G401 (cell line): ENCODE results near the gene ITFG2. TPM values are rescaled to one million over a fixed set of nuclear protein-coding genes. Genes with fewer than 3 reads are reported as not detected.
"Not testable (repeated sequence)": the region's sequence is repeated elsewhere in the genome, so short reads cannot be mapped to it uniquely, and the experiment has no call there.

Source experiments
- DNase-seq: peaks from one replicate; pipeline ENCODE4 v3.0.0-alpha.2; 2015; ENCODE audit warnings: low spot score
- in situ Hi-C: cut with HindIII; loops from 2 replicates; pipeline ENCODE4 v1.10.0; 2016; ENCODE audit warnings: low sequenced_read_pairs, mixed read lengths
- total RNA-seq: library from RNA; depleted of rRNA; stranded (reverse); fragments of >200 nt; shearing (Covaris generic); gene quantifications from 2 replicates; pipeline ENCODE4 v1.2.3, GENCODE V29; 2014; rRNA removed

Gene ITFG2
- 6.4 and 27.3 TPM in 2 replicates for total RNA-seq

GRCh38 chr12:2812290-2813213, at the start of gene ITFG2:
Gene ITFG2 (plus strand): TSS chr12:2812668. CDS start chr12:2812761, 93 bp downstream.
- peak; percentile 100 for DNase-seq

GRCh38 chr12:2764398-2764797, 48.1 kb upstream of the ITFG2 start:
- in situ Hi-C loops, result no loop called here
- DNase-seq, result no peak

More at GRCh38 chr12:2812290-2813213, at the start of gene ITFG2:
- in situ Hi-C loops, result no loop called here

- DNase-seq, result no peak
- in situ Hi-C loops, result no loop called here
Measured at GRCh38 chr12:2765052-2765451, 47.4 kb upstream of the ITFG2 start.

GRCh38 chr12:2765608-2766007, 46.9 kb upstream of the ITFG2 start:
- in situ Hi-C loops, result no loop called here
- DNase-seq, result no peak

- in situ Hi-C loops, result no loop called here
- no peak for DNase-seq
Measured at GRCh38 chr12:2768224-2768961, 44.1 kb upstream of the ITFG2 start.

GRCh38 chr12:2769866-2770533, 42.5 kb upstream of the ITFG2 start:
- in situ Hi-C loops, result no loop called here

GRCh38 chr12:2770544-2770943, 41.9 kb upstream of the ITFG2 start:
- DNase-seq, in situ Hi-C loops: not testable (repeated sequence)

More at GRCh38 chr12:2769866-2770533, 42.5 kb upstream of the ITFG2 start:
- no peak for DNase-seq

- in situ Hi-C loops, result no loop called here
- DNase-seq, result no peak
Measured at GRCh38 chr12:2772370-2772769, 40.1 kb upstream of the ITFG2 start.

- in situ Hi-C loops, result no loop called here
- DNase-seq, result no peak
Measured at GRCh38 chr12:2773199-2773875, 39.1 kb upstream of the ITFG2 start.

GRCh38 chr12:2775431-2775830, 37.0 kb upstream of the ITFG2 start:
- in situ Hi-C loops, result no loop called here
- DNase-seq, result no peak

GRCh38 chr12:2776129-2776806, 36.2 kb upstream of the ITFG2 start:
- no peak for DNase-seq
- in situ Hi-C loops, result no loop called here

GRCh38 chr12:2779281-2779680, 33.2 kb upstream of the ITFG2 start:
- DNase-seq, result no peak
- in situ Hi-C loops, result no loop called here

- peak; percentile 87 for DNase-seq
- in situ Hi-C loops, result no loop called here
Measured at GRCh38 chr12:2783936-2784600, 28.4 kb upstream of the ITFG2 start.

- DNase-seq, result no peak
- in situ Hi-C loops, result no loop called here
Measured at GRCh38 chr12:2785017-2785416, 27.5 kb upstream of the ITFG2 start.

GRCh38 chr12:2791089-2791488, 21.4 kb upstream of the ITFG2 start:
- in situ Hi-C loops, result no loop called here
- DNase-seq, result no peak

GRCh38 chr12:2792671-2793500, 19.6 kb upstream of the ITFG2 start:
- no peak for DNase-seq
- in situ Hi-C loops, result no loop called here

GRCh38 chr12:2793561-2793960, 18.9 kb upstream of the ITFG2 start:
- in situ Hi-C loops, result no loop called here
- DNase-seq, result no peak
